ENCODE data around the gene PRR27.

- TF ChIP-seq POLR2A (IDR thresholded peaks at IDR 0.05; ENCODE audit: low read length) (no peak), GATA1 (IDR thresholded peaks at IDR 0.05; ENCODE audit: low read depth, low read length) (no peak)
These were observed 37.6 kb downstream of the PRR27 start for GRCh38 chr4:70191647-70192046.

All from erythroblast (primary cell).